ENCODE measurements around the gene TIGD1. TPM values are rescaled to one million over a fixed set of nuclear protein-coding genes. Genes with fewer than 3 reads are reported as not detected.

TIGD1 gene
- total RNA-seq, 1 donor from 2014 or later = 12.0 TPM

- Mint-ChIP-seq H3K27me3 (peaks cover 30% of the 10 kb centered on the region), H3K36me3 (ENCODE audit: insufficient read depth) (no peaks in the 10 kb centered on the region), H3K9me3 (ENCODE audit: low read depth) (no peaks in the 10 kb centered on the region), H3K4me3 (ENCODE audit: low read depth) (no peak overlapping the region), H3K4me1 (ENCODE audit: low read depth) (no peaks in the 10 kb centered on the region), H3K27ac (peak overlapping the region; percentile 18)
- DNase-seq (ENCODE audit: low spot score, unreplicated experiment) = no peak
- TF ChIP-seq CTCF (IDR thresholded peaks at IDR 0.05; ENCODE audit: unreplicated experiment) = no peak
These were observed 21.5 kb downstream of the TIGD1 start for GRCh38 chr2:232528746-232529460.

DNA sequence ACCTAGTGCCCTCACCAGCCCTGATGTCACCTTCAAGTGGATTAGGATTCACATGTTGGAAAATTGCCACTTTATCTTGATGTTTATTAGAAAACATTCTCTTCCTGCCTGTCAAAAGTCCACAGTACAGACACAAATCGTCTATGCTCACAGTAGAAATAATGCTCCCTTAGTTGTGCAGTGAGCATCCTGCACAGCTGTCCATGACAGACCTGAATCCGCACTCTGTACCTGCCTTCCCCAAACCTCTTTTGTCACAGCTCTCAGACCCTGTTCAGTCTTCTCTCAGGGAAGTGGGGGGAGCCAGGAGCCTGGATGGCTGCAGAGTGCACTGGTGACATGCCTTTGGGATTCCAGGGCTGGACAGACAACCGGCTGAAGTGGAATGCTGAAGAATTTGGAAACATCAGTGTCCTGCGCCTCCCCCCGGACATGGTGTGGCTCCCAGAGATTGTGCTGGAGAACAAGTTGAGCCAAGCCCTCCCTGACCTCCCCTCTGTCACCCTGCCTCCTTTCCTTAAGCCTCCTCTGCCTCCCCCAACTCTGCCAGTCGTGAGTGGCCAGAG is 22.4 kb downstream of the TIGD1 start:
- H3K27ac Mint-ChIP-seq = peak overlapping the region; percentile 12
- H3K36me3 Mint-ChIP-seq (ENCODE audit: insufficient read depth) = no peaks in the 10 kb centered on the region
- no peaks in the 10 kb centered on the region for H3K9me3 Mint-ChIP-seq (ENCODE audit: low read depth)
- H3K4me3 Mint-ChIP-seq (ENCODE audit: low read depth) = no peak overlapping the region
- H3K27me3 Mint-ChIP-seq = peaks cover 32% of the 10 kb centered on the region
- TF ChIP-seq CTCF (IDR thresholded peaks at IDR 0.05; ENCODE audit: unreplicated experiment) = no peak
- DNase-seq (ENCODE audit: low spot score, unreplicated experiment) = no peak
- H3K4me1 Mint-ChIP-seq (ENCODE audit: low read depth) = no peaks in the 10 kb centered on the region

DNA sequence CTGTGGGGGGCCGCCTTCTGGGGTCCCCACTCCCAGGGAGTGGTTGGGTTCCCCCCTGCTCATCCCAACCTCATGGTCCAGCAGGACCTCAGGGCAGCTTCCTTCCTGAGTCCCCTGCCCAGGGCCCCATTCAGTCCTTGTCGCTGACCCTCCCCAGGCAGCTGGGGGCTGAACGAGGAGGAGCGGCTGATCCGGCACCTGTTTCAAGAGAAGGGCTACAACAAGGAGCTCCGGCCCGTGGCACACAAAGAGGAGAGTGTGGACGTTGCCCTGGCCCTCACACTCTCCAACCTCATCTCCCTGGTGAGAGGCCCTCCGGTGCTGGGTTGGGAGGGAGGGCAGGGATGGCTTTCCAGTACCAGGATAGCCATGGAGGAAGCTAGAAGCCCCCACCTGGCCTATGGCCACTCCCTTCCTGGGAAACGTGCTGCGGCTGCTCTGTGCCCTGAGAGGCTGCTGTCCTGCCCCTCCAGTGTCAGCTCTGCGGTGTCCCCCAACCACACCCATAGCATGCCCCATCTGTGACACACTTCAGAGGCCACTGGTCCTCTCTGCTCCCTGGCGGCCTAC is 23.9 kb downstream of the TIGD1 start:
- Mint-ChIP-seq H3K4me1 (ENCODE audit: low read depth) (peaks cover under 1% of the 10 kb centered on the region), H3K4me3 (ENCODE audit: low read depth) (no peak overlapping the region), H3K36me3 (ENCODE audit: insufficient read depth) (no peaks in the 10 kb centered on the region), H3K27me3 (peaks cover 34% of the 10 kb centered on the region), H3K9me3 (ENCODE audit: low read depth) (no peaks in the 10 kb centered on the region), H3K27ac (no peak overlapping the region)
- DNase-seq (ENCODE audit: low spot score, unreplicated experiment) = no peak
- no peak for TF ChIP-seq CTCF (IDR thresholded peaks at IDR 0.05; ENCODE audit: unreplicated experiment)

- H3K36me3 Mint-ChIP-seq (ENCODE audit: insufficient read depth) = no peaks in the 10 kb centered on the region
- no peak within 1 kb of the TSS for H3K4me3 Mint-ChIP-seq (ENCODE audit: low read depth)
- H3K27me3 Mint-ChIP-seq = peaks cover 40% of the 10 kb centered on the region
- peaks cover 1% of the 10 kb centered on the region for H3K4me1 Mint-ChIP-seq (ENCODE audit: low read depth)
- no peak for DNase-seq (ENCODE audit: low spot score, unreplicated experiment)
- no peak for TF ChIP-seq CTCF (IDR thresholded peaks at IDR 0.05; ENCODE audit: unreplicated experiment)
- H3K9me3 Mint-ChIP-seq (ENCODE audit: low read depth) = no peaks in the 10 kb centered on the region
- H3K27ac Mint-ChIP-seq = no peak within 1 kb of the TSS
These were observed 24.5 kb downstream of the TIGD1 start, which contains the start of gene CHRND for GRCh38 chr2:232525791-232526371. Gene CHRND, plus strand, starts transcription at chr2:232526160. Its CDS starts 56 bp downstream, at chr2:232526216.

DNA sequence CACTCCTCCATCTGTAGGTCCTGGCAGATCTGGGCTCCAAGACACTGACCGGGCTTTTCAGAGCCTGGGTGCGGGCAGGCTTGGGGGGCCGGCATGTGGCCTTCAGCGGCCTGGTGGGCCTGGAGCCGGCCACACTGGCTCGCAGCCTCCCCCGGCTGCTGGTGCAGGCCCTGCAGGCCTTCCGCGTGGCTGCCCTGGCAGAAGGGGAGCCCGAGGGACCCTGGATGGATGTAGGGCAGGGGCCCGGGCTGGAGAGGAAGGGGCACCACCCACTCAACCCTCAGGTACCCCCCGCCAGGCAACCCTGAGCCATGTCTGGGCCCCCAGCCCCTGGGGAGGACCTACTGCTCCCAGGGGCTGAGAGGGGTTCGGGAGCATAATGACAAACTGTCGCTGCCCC is 25.2 kb downstream of the TIGD1 start:
- H3K9me3 Mint-ChIP-seq (ENCODE audit: low read depth) = no peaks in the 10 kb centered on the region
- no peaks in the 10 kb centered on the region for H3K36me3 Mint-ChIP-seq (ENCODE audit: insufficient read depth)
- H3K4me1 Mint-ChIP-seq (ENCODE audit: low read depth) = peaks cover 1% of the 10 kb centered on the region
- no peak overlapping the region for H3K27ac Mint-ChIP-seq
- H3K4me3 Mint-ChIP-seq (ENCODE audit: low read depth) = no peak overlapping the region
- H3K27me3 Mint-ChIP-seq = peaks cover 46% of the 10 kb centered on the region
- DNase-seq (ENCODE audit: low spot score, unreplicated experiment) = no peak
- TF ChIP-seq CTCF (IDR thresholded peaks at IDR 0.05; ENCODE audit: unreplicated experiment) = no peak

Measured in progenitor cell of endocrine pancreas (in vitro differentiated cells).